TTC549 (cell line): ENCODE results near the gene PCDH12.

Source experiments
- FAIRE-seq: peaks from 2 replicates; lab custom pipeline; 2012; peaks lifted over from hg19 to GRCh38; lab: Jason Lieb, UNC

PCDH12 gene

GRCh38 chr5:141966275-141966962, 8.4 kb upstream of the PCDH12 start:
- FAIRE-seq, result no peak

GRCh38 chr5:141965071-141965470, 7.1 kb upstream of the PCDH12 start:
- FAIRE-seq, result no peak

DNA sequence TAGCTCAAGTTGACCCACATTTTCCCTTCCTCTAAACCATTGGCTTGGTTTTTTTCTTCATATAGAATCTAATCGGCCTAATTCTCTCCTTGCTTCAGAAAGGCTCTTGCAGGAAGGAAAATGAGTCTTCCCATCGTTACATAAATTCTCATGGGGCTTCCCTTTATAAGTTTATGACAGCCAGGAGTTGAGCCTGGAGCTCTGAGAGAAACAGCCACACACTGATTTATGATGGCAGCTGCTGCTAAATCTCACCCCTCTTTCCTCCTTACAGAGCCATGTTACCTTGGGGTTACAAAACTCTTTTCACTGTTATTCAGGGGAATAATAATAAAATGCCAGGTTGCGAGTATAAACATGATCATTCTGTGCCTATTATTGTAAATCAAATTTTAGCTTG, 5.7 kb upstream of the PCDH12 start:
- FAIRE-seq, result no peak

GRCh38 chr5:141961466-141961865, 3.5 kb upstream of the PCDH12 start:
- no peak for FAIRE-seq

DNA sequence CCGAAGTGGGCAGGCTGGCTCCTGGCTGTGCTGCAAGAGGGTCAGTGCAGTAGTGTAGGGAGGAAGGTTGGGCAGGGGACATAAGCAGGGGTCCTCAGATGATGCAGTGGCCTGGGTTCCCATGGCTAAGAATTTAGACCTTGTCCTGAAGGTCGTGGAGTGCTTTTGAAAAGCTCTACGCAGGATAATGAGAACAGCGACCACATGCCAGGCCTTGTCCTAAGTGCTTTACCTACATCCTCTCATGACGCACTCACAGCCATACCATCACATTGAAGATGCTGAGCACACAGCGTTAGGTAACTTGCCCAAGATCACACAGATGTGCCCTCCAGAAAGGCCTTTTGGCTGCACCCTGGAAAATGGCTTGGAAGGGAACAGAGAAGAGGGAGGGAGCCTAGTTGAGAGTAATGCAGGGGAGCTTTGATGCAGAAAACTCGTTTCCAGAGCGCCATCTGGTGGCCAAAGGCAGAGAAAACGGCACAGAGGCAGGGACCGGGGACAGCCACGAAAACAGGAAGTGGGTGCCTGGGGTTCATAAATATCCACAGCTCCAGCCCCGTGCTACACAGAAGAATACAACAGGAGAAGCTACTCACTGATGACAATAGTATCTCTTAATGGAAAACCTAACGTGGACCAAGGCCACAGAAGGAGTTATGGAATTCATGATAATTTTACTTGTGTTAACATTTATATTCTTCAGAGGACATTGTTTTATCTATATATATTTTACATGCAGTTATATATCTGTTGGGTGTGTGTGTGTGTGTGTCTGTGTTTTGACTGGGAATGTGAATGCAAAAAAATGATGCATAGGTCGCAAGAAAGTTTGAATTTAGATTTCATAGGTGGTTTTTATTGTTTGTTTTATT, 2.7 kb upstream of the PCDH12 start:
- peak; percentile 48 for FAIRE-seq

DNA sequence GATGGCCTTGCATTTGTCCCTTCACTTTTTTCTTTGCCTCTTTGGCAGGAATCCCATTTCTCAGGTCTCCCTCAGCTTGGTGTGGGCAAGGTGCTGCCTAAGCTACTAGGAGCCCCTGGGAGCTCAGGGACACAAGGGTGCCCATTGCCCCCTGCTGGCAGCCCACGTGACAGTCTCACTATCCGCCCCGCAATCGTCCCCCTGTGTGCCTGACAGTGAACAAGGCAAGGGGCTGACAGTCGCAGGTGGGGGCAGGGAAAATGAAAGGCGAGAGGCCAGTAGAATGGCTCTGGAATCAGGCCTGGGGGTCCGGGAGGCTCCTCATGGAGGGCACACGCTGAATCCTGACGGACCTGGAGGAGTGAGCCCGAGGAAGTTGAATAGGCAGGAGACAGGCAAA, 2.0 kb upstream of the PCDH12 start:
- no peak for FAIRE-seq

DNA sequence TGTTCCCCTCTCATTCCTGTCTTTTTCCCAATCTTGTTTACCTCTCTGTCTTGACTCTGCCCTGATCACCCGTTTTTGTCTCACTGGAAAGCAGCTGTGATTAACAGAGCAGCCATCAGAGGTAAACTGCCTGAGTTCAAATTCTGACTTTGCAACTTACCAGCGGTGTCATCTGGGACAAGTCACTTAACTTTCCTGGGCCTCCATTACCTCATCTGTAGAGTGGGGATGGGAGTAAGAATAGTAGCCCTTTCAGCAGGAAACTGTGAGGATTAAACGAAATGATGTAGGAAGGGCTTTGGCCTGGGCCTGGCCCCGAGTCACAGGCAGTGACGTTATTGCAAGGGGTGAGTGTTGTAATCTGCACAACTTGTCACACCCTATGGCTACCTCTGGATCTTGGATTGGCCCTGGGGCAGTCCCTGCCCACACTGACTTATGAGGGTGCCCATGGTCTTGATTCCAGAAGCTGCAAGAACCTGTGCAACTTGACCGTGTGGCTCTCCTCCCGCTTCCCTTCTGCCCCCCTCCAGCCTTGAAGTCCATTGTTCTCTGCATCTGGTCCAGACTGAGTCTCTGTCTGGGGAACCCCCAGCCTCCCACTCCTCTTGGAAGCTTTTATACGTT, 657 bp upstream of the PCDH12 start:
- FAIRE-seq, result no peak

DNA sequence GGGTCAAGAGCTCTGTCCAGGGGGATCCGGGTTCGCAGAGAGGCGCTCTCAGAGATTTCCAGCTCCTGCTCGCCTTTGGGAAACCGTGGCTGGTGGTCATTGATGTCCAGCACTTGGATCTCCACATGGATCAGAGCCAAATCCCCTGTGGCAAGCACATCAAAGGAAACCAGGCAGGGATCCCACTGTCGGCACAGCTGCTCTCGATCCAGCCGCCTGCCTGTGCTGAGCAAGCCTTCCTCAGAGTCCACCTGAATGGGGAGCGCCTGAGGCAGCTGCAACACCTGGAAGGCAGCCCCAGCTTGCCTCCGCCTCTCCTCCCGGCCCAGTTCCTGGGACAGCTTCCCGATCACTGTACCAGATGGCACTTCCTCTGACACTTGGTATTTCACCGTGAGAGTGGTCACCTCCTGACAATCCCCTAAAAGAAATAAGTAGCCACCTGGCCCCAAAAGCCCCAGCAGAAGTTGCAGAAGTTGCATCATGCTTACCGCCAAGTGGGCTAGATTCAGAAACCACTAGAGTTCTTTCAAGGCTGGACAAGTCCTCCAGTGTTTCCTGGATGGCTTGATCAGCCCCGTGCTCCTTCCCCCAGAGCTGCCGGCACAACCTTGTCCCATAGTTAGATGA, 520 bp downstream of the PCDH12 start:
- no peak for FAIRE-seq

- FAIRE-seq, result no peak
These were observed 3.8 kb downstream of the PCDH12 start for GRCh38 chr5:141954194-141954593.

GRCh38 chr5:141952020-141952419, 6.0 kb downstream of the PCDH12 start:
- FAIRE-seq, result no peak

DNA sequence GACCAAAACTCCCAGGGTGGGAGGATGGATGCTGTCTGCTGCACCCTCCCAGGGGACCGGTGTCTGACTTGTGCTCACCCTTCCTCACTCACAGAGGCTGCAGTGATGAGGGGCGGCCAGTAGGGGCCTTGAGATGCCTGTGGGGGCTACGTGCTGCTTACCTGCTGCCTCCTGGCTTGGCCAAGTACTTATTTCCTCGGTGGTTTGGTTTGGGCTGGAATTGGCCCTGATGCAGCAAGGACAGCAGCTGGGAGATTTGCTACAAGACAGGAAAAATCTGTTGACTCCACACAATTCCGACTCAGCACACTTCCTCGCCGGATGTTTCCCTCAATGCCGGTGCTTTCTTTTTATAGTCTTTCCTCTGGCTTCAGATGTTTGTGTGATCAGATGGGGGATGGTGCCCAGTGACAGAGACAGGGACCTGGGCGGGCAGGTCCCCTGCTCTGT, 6.6 kb downstream of the PCDH12 start:
- FAIRE-seq, result no peak

GRCh38 chr5:141950207-141951005, 7.6 kb downstream of the PCDH12 start:
- FAIRE-seq, result no peak

GRCh38 chr5:141949511-141949910, 8.5 kb downstream of the PCDH12 start:
- no peak for FAIRE-seq

- no peak for FAIRE-seq
These were observed 9.2 kb downstream of the PCDH12 start for GRCh38 chr5:141948812-141949211.

DNA sequence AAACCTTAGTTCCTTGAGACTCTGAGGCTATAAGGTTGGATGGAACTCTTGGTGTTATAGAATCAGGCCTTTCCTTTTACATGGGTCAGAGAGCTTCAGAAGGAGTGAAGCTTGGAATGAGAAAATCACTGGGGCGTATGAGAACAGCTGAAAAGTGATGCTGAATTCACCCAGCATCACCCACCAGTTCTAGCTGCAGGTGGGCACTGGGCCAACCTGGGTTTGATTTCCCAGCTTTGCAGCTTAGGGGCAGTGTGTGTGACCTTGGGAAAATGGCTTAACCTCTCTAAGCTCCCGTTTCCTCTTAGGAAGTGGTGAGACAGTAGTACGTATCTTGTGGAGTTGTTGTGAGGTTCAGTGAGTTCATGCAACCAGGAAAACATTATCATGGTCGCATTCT, 10.7 kb downstream of the PCDH12 start:
- no peak for FAIRE-seq

- no peak for FAIRE-seq
These were observed 12.4 kb downstream of the PCDH12 start for GRCh38 chr5:141945511-141946051.

DNA sequence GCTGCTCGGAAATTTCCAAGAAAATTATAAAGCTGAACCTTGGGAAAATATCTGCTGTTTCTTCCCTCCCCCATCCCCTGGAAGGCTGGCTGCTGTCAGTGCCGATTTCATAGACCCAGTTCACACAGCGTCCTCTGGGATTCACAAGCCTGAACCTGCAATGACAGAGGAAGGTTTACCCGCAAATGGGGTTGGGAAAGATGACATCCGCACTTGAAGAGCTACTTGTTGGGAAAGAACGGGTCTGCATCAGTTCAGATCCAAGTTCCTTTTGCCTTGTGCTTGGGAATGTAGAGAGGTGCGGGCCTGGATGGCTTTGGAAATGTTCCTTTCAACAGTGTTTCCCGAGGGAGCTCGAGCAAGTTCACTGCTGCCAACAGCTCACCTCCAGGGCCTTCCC, 13.9 kb downstream of the PCDH12 start:
- FAIRE-seq, result no peak

DNA sequence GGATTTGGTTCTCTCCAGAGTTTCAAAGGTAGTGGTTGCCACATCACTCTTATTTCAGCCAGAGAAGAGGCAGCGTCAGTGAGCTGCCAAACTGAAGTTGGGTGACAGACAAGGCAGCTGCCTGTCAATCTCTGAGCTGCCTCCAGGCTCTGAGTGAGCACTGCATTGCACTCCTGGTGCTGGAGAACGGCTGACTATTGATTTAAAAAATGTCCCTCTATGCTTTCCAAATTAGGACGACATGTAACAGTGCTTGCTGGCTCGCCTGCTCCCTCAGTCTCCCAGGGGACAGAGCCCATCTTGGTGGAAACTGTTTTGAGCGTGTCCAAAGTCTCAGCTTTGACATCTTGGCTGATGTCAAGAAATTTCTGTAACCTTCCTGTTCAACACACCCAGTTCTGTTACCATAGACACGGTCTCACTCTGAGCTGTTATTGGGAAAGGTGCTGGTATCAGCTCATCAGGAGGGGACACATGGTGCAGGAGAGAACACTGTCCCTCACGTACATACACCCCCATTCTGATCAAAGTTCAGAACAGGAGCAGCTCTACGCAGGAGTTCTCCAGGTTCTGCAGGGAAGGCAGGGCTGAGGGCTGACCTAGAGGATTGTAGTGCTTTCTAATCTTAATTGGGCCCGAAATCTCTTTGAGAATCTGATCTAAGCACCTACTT, 15.7 kb downstream of the PCDH12 start:
- no peak for FAIRE-seq

DNA sequence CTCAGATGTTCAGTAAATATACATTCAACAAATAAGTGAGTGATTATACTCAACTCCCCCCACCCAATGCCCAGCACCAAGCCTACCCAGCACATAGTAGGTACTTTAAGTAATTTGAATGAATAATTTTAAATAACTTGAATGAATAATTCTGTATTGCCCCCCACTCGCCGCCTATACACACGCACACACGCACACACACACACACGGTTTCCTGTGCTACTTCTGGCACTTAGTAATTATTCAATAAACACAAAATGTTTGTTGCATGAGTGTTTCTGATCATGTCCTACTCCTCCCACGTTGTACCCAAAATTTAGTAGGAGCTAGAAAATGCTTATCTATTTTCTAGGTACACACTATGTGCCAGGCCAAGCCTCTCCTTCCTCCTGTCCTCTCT, 16.2 kb downstream of the PCDH12 start:
- no peak for FAIRE-seq

GRCh38 chr5:141941307-141941706, 16.7 kb downstream of the PCDH12 start:
- FAIRE-seq, result no peak

GRCh38 chr5:141940695-141941271, 17.2 kb downstream of the PCDH12 start:
- FAIRE-seq, result no peak
